HG03432 (cell line): ENCODE results near the gene CGNL1.

Experiments
- ATAC-seq: cut with Tn5 transposase; IDR thresholded peaks from one replicate; pipeline ENCODE4 v1.9.1; 2021; ENCODE audit warnings: mild to moderate bottlenecking, moderate library complexity; ENCODE audit not compliant: unreplicated experiment

The CGNL1 gene

GRCh38 chr15:57418635-57419034 is 42.3 kb downstream of the CGNL1 start:
- ATAC-seq, result no peak

- no peak for ATAC-seq
Observed at GRCh38 chr15:57419335-57419734, 43.0 kb downstream of the CGNL1 start.

GRCh38 chr15:57421110-57421509 is 44.8 kb downstream of the CGNL1 start:
- no peak for ATAC-seq

GRCh38 chr15:57421551-57421950 is 45.2 kb downstream of the CGNL1 start:
- ATAC-seq, result no peak

- ATAC-seq, result peak; percentile 88
Observed at GRCh38 chr15:57422113-57422754, 45.9 kb downstream of the CGNL1 start.

- no peak for ATAC-seq
Observed at GRCh38 chr15:57423599-57424140, 47.4 kb downstream of the CGNL1 start.

- ATAC-seq, result no peak
Observed at GRCh38 chr15:57424628-57425405, 48.5 kb downstream of the CGNL1 start.

- no peak for ATAC-seq
Observed at GRCh38 chr15:57425842-57426241, 49.5 kb downstream of the CGNL1 start.

GRCh38 chr15:57427367-57427821 is 51.1 kb downstream of the CGNL1 start:
- ATAC-seq, result no peak

- ATAC-seq, result no peak
Observed at GRCh38 chr15:57432141-57432741, 55.9 kb downstream of the CGNL1 start.

GRCh38 chr15:57436166-57436565 is 59.9 kb downstream of the CGNL1 start:
- ATAC-seq, result no peak

- ATAC-seq, result no peak
Observed at GRCh38 chr15:57436961-57437360, 60.7 kb downstream of the CGNL1 start.

- ATAC-seq, result no peak
Observed at GRCh38 chr15:57437564-57437963, 61.3 kb downstream of the CGNL1 start.

GRCh38 chr15:57438166-57438565 is 61.9 kb downstream of the CGNL1 start:
- no peak for ATAC-seq

GRCh38 chr15:57439128-57440027 is 63.1 kb downstream of the CGNL1 start:
- ATAC-seq, result no peak

- no peak for ATAC-seq
Observed at GRCh38 chr15:57440167-57440566, 63.9 kb downstream of the CGNL1 start.

- no peak for ATAC-seq
Observed at GRCh38 chr15:57440799-57441198, 64.5 kb downstream of the CGNL1 start.

- ATAC-seq, result no peak
Observed at GRCh38 chr15:57442335-57442734, 66.0 kb downstream of the CGNL1 start.

GRCh38 chr15:57443486-57443885 is 67.2 kb downstream of the CGNL1 start:
- ATAC-seq, result no peak

- no peak for ATAC-seq
Observed at GRCh38 chr15:57444877-57445513, 68.7 kb downstream of the CGNL1 start.
